ENCODE measurements around the gene TENM4. TPM values are rescaled to one million over a fixed set of nuclear protein-coding genes. Genes with fewer than 3 reads are reported as not detected.

TENM4 gene
- total RNA-seq, 2 experiments from 2014 or later = not detected

GRCh38 chr11:78744949-78745348, 695.9 kb downstream of the TENM4 start:
- no peaks in the 10 kb centered on the region for H3K79me2 ChIP-seq (ENCODE audit: insufficient read depth, low read depth, low read length)
- no peaks in the 10 kb centered on the region for H4K20me1 ChIP-seq (ENCODE audit: insufficient read depth, low read length)
- no peak overlapping the region for H3K4me2 ChIP-seq (ENCODE audit: low read length)
- no TSS peak for BruUV-seq (replicated peaks)
- CTCF ChIA-PET (ENCODE audit: unreplicated experiment) = no interaction called here
- POLR2A ChIA-PET = no interaction called here
- no peak overlapping the region for H3K27ac ChIP-seq (ENCODE audit: low read depth, low read length, poor library complexity, severe bottlenecking)
- H3K4me3 ChIP-seq (ENCODE audit: low read depth, low read length, poor library complexity, severe bottlenecking) = no peak overlapping the region
- H2AFZ ChIP-seq (ENCODE audit: low read length) = no peak overlapping the region
- intact Hi-C loops (cut with micrococcal nuclease; ENCODE audit: unreplicated experiment) = no loop called here
- TF ChIP-seq CTCF (conservative IDR thresholded peaks at IDR 0.05; ENCODE audit: low read length) = no peak
- no peaks in the 10 kb centered on the region for H3K9me2 ChIP-seq (ENCODE audit: insufficient read depth, low read length)
- H3K36me3 ChIP-seq (ENCODE audit: insufficient read depth, low read length) = no peaks in the 10 kb centered on the region
- H3K4me1 ChIP-seq (ENCODE audit: insufficient read depth, low read length, poor library complexity, severe bottlenecking) = no peaks in the 10 kb centered on the region
- no peaks in the 10 kb centered on the region for H3K9me3 ChIP-seq (ENCODE audit: low read length)
- DNase-seq (ENCODE audit: low spot score) = no peak

- Histone ChIP-seq H3K9me2 (ENCODE audit: insufficient read depth, low read length) (no peaks in the 10 kb centered on the region), H3K36me3 (ENCODE audit: insufficient read depth, low read length) (no peaks in the 10 kb centered on the region), H3K4me2 (ENCODE audit: low read length) (no peak overlapping the region), H2AFZ (ENCODE audit: low read length) (no peak overlapping the region), H3K4me3 (ENCODE audit: low read depth, low read length, poor library complexity, severe bottlenecking) (no peak overlapping the region), H3K27ac (ENCODE audit: low read depth, low read length, poor library complexity, severe bottlenecking) (no peak overlapping the region), H3K9me3 (ENCODE audit: low read length) (no peaks in the 10 kb centered on the region), H3K79me2 (ENCODE audit: insufficient read depth, low read depth, low read length) (no peaks in the 10 kb centered on the region), H4K20me1 (ENCODE audit: insufficient read depth, low read length) (no peaks in the 10 kb centered on the region), H3K4me1 (ENCODE audit: insufficient read depth, low read length, poor library complexity, severe bottlenecking) (no peaks in the 10 kb centered on the region)
- BruUV-seq (replicated peaks) = no TSS peak
- intact Hi-C loops (cut with micrococcal nuclease; ENCODE audit: unreplicated experiment) = no loop called here
- TF ChIP-seq CTCF (conservative IDR thresholded peaks at IDR 0.05; ENCODE audit: low read length) (no peak), EZH2phosphoT487 (IDR thresholded peaks at IDR 0.05; ENCODE audit: borderline replicate concordance, low read depth, low read length) (no peak)
- no peak for DNase-seq (ENCODE audit: low spot score)
- CTCF ChIA-PET (ENCODE audit: unreplicated experiment) = no interaction called here
- POLR2A ChIA-PET = no interaction called here
These were observed 696.6 kb downstream of the TENM4 start for GRCh38 chr11:78744202-78744601.

- H3K4me2 ChIP-seq (ENCODE audit: low read length) = no peak overlapping the region
- H3K9me2 ChIP-seq (ENCODE audit: insufficient read depth, low read length) = no peaks in the 10 kb centered on the region
- intact Hi-C loops (cut with micrococcal nuclease; ENCODE audit: unreplicated experiment) = no loop called here
- no peak overlapping the region for H2AFZ ChIP-seq (ENCODE audit: low read length)
- H3K27ac ChIP-seq (ENCODE audit: low read depth, low read length, poor library complexity, severe bottlenecking) = no peak overlapping the region
- ChIA-PET POLR2A (interaction anchor here (1.8 kb wide), 1 partner anchor 12 kb away, joined by 7 read pairs; no protein-coding TSS in a partner anchor), CTCF (ENCODE audit: unreplicated experiment) (no interaction called here)
- no peaks in the 10 kb centered on the region for H4K20me1 ChIP-seq (ENCODE audit: insufficient read depth, low read length)
- DNase-seq (ENCODE audit: low spot score) = no peak
- H3K79me2 ChIP-seq (ENCODE audit: insufficient read depth, low read depth, low read length) = no peaks in the 10 kb centered on the region
- no peak overlapping the region for H3K4me3 ChIP-seq (ENCODE audit: low read depth, low read length, poor library complexity, severe bottlenecking)
- H3K9me3 ChIP-seq (ENCODE audit: low read length) = no peaks in the 10 kb centered on the region
- no peaks in the 10 kb centered on the region for H3K36me3 ChIP-seq (ENCODE audit: insufficient read depth, low read length)
- TF ChIP-seq CTCF (conservative IDR thresholded peaks at IDR 0.05; ENCODE audit: low read length) = no peak
- TF ChIP-seq EZH2phosphoT487 (IDR thresholded peaks at IDR 0.05; ENCODE audit: borderline replicate concordance, low read depth, low read length) = no peak
- no TSS peak for BruUV-seq (replicated peaks)
- H3K4me1 ChIP-seq (ENCODE audit: insufficient read depth, low read length, poor library complexity, severe bottlenecking) = no peaks in the 10 kb centered on the region
These were observed 698.4 kb downstream of the TENM4 start for GRCh38 chr11:78742430-78742829.
